ENCODE results near the gene EXOC6B.

EXOC6B gene

GRCh38 chr2:72172478-72172877, 653.4 kb downstream of the EXOC6B start:
- TF ChIP-seq POLR2AphosphoS5 (IDR thresholded peaks at IDR 0.05; ENCODE audit: borderline replicate concordance, low read depth, low read length) (no peak), FOXP2 (optimal IDR thresholded peaks at IDR 0.05; ENCODE audit: control extremely low read depth, extremely low read length, insufficient read depth) (no peak), EZH2 (IDR thresholded peaks at IDR 0.05) (no peak)
- Histone ChIP-seq H3K4me3 (no peak overlapping the region), H3K9ac (ENCODE audit: insufficient read length) (no peak overlapping the region), H3K27ac (no peak overlapping the region), H3K36me3 (ENCODE audit: insufficient read depth, low read length) (peaks cover 3% of the 10 kb centered on the region; the same call in 1 of the 2 replicates), H3K9me3 (ENCODE audit: low read depth, low read length) (no peaks in the 10 kb centered on the region)
- no peak for DNase-seq (ENCODE audit: low read depth, low spot score)

- Histone ChIP-seq H3K36me3 (ENCODE audit: insufficient read depth, low read length) (no peaks in the 10 kb centered on the region), H3K27ac (no peak overlapping the region), H3K9me3 (ENCODE audit: low read depth, low read length) (no peaks in the 10 kb centered on the region), H3K9ac (ENCODE audit: insufficient read length) (no peak overlapping the region), H3K4me3 (no peak overlapping the region)
- DNase-seq (ENCODE audit: low read depth, low spot score): no peak
- TF ChIP-seq EZH2 (IDR thresholded peaks at IDR 0.05) (no peak), FOXP2 (optimal IDR thresholded peaks at IDR 0.05; ENCODE audit: control extremely low read depth, extremely low read length, insufficient read depth) (no peak), POLR2AphosphoS5 (IDR thresholded peaks at IDR 0.05; ENCODE audit: borderline replicate concordance, low read depth, low read length) (no peak)
Measured at GRCh38 chr2:72166279-72166678, 659.6 kb downstream of the EXOC6B start.

DNA sequence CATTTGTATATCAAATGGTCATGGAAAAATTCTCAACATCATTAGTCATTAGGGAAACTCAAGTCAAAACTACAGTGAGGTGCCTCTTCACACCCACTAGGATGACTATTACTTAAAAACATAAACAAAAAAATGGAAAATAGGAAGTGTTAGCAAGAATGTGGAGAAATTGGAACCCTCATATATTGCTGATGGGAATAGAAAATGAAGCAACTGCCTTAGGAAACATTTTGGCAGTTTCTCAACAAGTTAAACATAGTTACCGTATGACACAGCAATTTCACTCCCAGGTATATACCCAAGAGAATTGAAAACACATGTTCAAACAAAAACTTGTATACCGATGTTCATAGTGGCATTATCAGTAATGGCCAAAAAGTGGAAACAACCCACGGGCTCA, 660.0 kb downstream of the EXOC6B start:
- H3K4me3 ChIP-seq: no peak overlapping the region
- H3K36me3 ChIP-seq (ENCODE audit: insufficient read depth, low read length): no peaks in the 10 kb centered on the region
- H3K9ac ChIP-seq (ENCODE audit: insufficient read length): no peak overlapping the region
- TF ChIP-seq FOXP2 (optimal IDR thresholded peaks at IDR 0.05; ENCODE audit: control extremely low read depth, extremely low read length, insufficient read depth) (no peak), EZH2 (IDR thresholded peaks at IDR 0.05) (no peak), POLR2AphosphoS5 (IDR thresholded peaks at IDR 0.05; ENCODE audit: borderline replicate concordance, low read depth, low read length) (no peak)
- DNase-seq (ENCODE audit: low read depth, low spot score): no peak
- H3K27ac ChIP-seq: no peak overlapping the region
- H3K9me3 ChIP-seq (ENCODE audit: low read depth, low read length): no peaks in the 10 kb centered on the region

- DNase-seq (ENCODE audit: low read depth, low spot score): no peak
- TF ChIP-seq POLR2AphosphoS5 (IDR thresholded peaks at IDR 0.05; ENCODE audit: borderline replicate concordance, low read depth, low read length): no peak
- TF ChIP-seq FOXP2 (optimal IDR thresholded peaks at IDR 0.05; ENCODE audit: control extremely low read depth, extremely low read length, insufficient read depth): no peak
- no peak for TF ChIP-seq EZH2 (IDR thresholded peaks at IDR 0.05)
Measured at GRCh38 chr2:72162574-72162973, 663.3 kb downstream of the EXOC6B start.

GRCh38 chr2:72159211-72159993, 666.4 kb downstream of the EXOC6B start:
- Histone ChIP-seq H3K9me3 (ENCODE audit: low read depth, low read length) (no peaks in the 10 kb centered on the region), H3K9ac (ENCODE audit: insufficient read length) (no peak overlapping the region), H3K27ac (no peak overlapping the region), H3K36me3 (ENCODE audit: insufficient read depth, low read length) (no peaks in the 10 kb centered on the region), H3K4me3 (no peak overlapping the region)
- TF ChIP-seq POLR2AphosphoS5 (IDR thresholded peaks at IDR 0.05; ENCODE audit: borderline replicate concordance, low read depth, low read length): no peak
- no peak for TF ChIP-seq FOXP2 (optimal IDR thresholded peaks at IDR 0.05; ENCODE audit: control extremely low read depth, extremely low read length, insufficient read depth)
- no peak for DNase-seq (ENCODE audit: low read depth, low spot score)

More at GRCh38 chr2:72162574-72162973, 663.3 kb downstream of the EXOC6B start:
- Histone ChIP-seq H3K27ac (no peak overlapping the region), H3K4me3 (no peak overlapping the region), H3K36me3 (ENCODE audit: insufficient read depth, low read length) (no peaks in the 10 kb centered on the region), H3K9ac (ENCODE audit: insufficient read length) (no peak overlapping the region), H3K9me3 (ENCODE audit: low read depth, low read length) (no peaks in the 10 kb centered on the region)

DNA sequence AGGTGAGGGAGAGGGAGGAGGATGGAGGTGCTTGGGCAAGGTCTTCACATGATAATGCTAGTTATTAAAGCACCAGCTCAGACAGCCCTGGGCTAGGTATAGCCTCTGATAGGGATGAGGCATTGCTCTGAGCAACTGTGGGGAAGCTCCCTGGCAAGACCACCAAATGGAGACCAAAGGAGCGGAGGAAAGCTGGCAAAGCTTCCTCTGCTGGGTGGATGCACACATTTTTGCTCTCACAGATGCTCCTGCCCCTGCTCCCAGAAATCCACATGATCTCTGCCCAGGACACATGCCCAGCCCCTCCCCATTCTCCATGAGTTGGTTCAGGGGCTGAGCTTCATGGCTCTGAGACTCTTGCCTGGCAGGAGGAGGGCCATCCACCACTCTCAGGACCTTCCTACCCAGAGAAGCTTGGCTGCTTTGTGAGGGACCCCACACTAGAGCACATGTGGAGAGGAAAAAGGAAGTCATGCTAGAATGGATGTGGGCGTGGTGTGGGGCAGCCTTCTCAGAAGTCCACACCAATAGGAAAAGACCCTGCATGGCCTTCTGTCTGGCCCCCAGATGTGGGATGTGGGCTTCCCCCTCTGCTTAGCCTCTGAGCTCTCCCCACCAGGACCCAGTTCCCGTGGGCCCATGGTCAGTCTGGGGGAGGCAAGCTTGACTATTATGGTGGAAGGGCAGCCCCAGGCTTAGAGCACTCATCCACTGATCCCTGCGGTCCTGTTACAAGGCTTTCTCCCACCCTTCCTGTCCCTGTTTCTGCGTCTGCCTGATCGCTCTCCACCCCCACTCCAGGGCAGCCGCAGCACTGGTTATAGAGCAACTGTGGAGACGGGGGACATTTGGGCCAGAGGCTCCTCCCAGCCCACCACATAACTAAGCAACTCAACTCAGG, 667.7 kb downstream of the EXOC6B start:
- no peak overlapping the region for H3K4me3 ChIP-seq
- no peak overlapping the region for H3K9ac ChIP-seq (ENCODE audit: insufficient read length)
- H3K27ac ChIP-seq: no peak overlapping the region
- H3K36me3 ChIP-seq (ENCODE audit: insufficient read depth, low read length): no peaks in the 10 kb centered on the region
- no peak for DNase-seq (ENCODE audit: low read depth, low spot score)
- no peaks in the 10 kb centered on the region for H3K9me3 ChIP-seq (ENCODE audit: low read depth, low read length)
- TF ChIP-seq FOXP2 (optimal IDR thresholded peaks at IDR 0.05; ENCODE audit: control extremely low read depth, extremely low read length, insufficient read depth) (no peak), EZH2 (IDR thresholded peaks at IDR 0.05) (no peak), POLR2AphosphoS5 (IDR thresholded peaks at IDR 0.05; ENCODE audit: borderline replicate concordance, low read depth, low read length) (no peak)

GRCh38 chr2:72156872-72157271, 669.0 kb downstream of the EXOC6B start:
- no peaks in the 10 kb centered on the region for H3K9me3 ChIP-seq (ENCODE audit: low read depth, low read length)
- TF ChIP-seq EZH2 (IDR thresholded peaks at IDR 0.05): no peak
- TF ChIP-seq FOXP2 (optimal IDR thresholded peaks at IDR 0.05; ENCODE audit: control extremely low read depth, extremely low read length, insufficient read depth): no peak
- no peaks in the 10 kb centered on the region for H3K36me3 ChIP-seq (ENCODE audit: insufficient read depth, low read length)
- no peak overlapping the region for H3K9ac ChIP-seq (ENCODE audit: insufficient read length)
- no peak overlapping the region for H3K4me3 ChIP-seq
- no peak for DNase-seq (ENCODE audit: low read depth, low spot score)
- no peak overlapping the region for H3K27ac ChIP-seq

GRCh38 chr2:72155737-72156136, 670.1 kb downstream of the EXOC6B start:
- Histone ChIP-seq H3K9me3 (ENCODE audit: low read depth, low read length) (no peaks in the 10 kb centered on the region), H3K27ac (no peak overlapping the region), H3K36me3 (ENCODE audit: insufficient read depth, low read length) (no peaks in the 10 kb centered on the region), H3K4me3 (no peak overlapping the region), H3K9ac (ENCODE audit: insufficient read length) (no peak overlapping the region)
- DNase-seq (ENCODE audit: low read depth, low spot score): no peak
- no peak for TF ChIP-seq FOXP2 (optimal IDR thresholded peaks at IDR 0.05; ENCODE audit: control extremely low read depth, extremely low read length, insufficient read depth)
- TF ChIP-seq POLR2AphosphoS5 (IDR thresholded peaks at IDR 0.05; ENCODE audit: borderline replicate concordance, low read depth, low read length): no peak

Data from SK-N-MC (cell line).